Kidney (tissue), 14 donors: ENCODE results near the gene PPP1R12B. TPM values are rescaled to one million over a fixed set of nuclear protein-coding genes. Genes with fewer than 3 reads are reported as not detected.
"Not testable (repeated sequence)": the region's sequence is repeated elsewhere in the genome, so short reads cannot be mapped to it uniquely, and the experiment has no call there.

Source experiments
- DNase-seq, 5 donors: peaks; one replicate each; pipeline ENCODE4 v3.0.0-alpha.2; 2013 to 2020
- FAIRE-seq: peaks from 2 replicates; lab custom pipeline; 2012; peaks lifted over from hg19 to GRCh38; lab: Jason Lieb, UNC
- H3K27ac ChIP-seq, 2 donors: one replicate each; pipeline ENCODE4 v1.7.0; 2013; ENCODE audit warnings: low read depth in 2 of 2, low read length in 2 of 2, inconsistent platforms in 1 of 2
- H3K27me3 ChIP-seq: one replicate; pipeline ENCODE4 v1.7.1; 2013; ENCODE audit warnings: low read length, inconsistent platforms; ENCODE audit not compliant: control insufficient read depth, insufficient read depth
- H3K36me3 ChIP-seq, 3 donors: one replicate each; pipeline versions ENCODE4 v1.7.0 to v1.7.1; 2013; ENCODE audit warnings: low read length in 3 of 3, control low read depth in 1 of 3, inconsistent platforms in 1 of 3; ENCODE audit not compliant: insufficient read depth in 3 of 3, control insufficient read depth in 2 of 3
- H3K4me1 ChIP-seq, 3 donors: one replicate each; pipeline versions ENCODE4 v1.7.0 to v1.7.1; 2013; ENCODE audit warnings: low read length in 3 of 3, inconsistent platforms in 1 of 3, low read depth in 1 of 3; ENCODE audit not compliant: control insufficient read depth in 2 of 3, insufficient read depth in 2 of 3
- H3K4me3 ChIP-seq, 3 donors: one replicate each; pipeline versions ENCODE4 v1.7.0 to v1.8.1; 2013; ENCODE audit warnings: low read length in 3 of 3, control low read depth in 1 of 3, inconsistent platforms in 1 of 3
- H3K9ac ChIP-seq, 3 donors: one replicate each; pipeline versions ENCODE4 v1.7.0 to v1.7.1; 2013; ENCODE audit warnings: low read length in 3 of 3, control low read depth in 1 of 3, inconsistent platforms in 1 of 3
- H3K9me3 ChIP-seq, 3 donors: one replicate each; pipeline versions ENCODE4 v1.7.0 to v1.7.1; 2013; ENCODE audit warnings: low read length in 3 of 3, control low read depth in 1 of 3, inconsistent platforms in 1 of 3; ENCODE audit not compliant: control insufficient read depth in 2 of 3, insufficient read depth in 1 of 3
- CTCF ChIP-seq: IDR thresholded peaks from 3 replicates; pipeline ENCODE4 v1.5.1; 2012; ENCODE audit warnings: mild to moderate bottlenecking, moderate library complexity, borderline replicate concordance; ENCODE audit not compliant: insufficient read depth; ENCODE audit errors: extremely low read depth
- intact Hi-C: fragments of 100-400 bp; cut with DNase I; formaldehyde crosslinking; loops from one replicate; pipeline ENCODE4 v1.11.1; 2022
- polyA plus RNA-seq: library from polyadenylated mRNA; stranded (reverse); fragments of 350-450 nt; fragmentation: Illumina TruSeq; extraction: RNeasy Lipid Tissue Mini Kit (QIAGEN cat#74804); gene quantifications from one replicate; pipeline ENCODE4 v1.2.3, GENCODE V29; 2014; ENCODE audit warnings: low read depth, low replicate concordance; ENCODE audit not compliant: insufficient read depth
- total RNA-seq: library from RNA; stranded (reverse); fragmentation: NEBNext Ultra II Directional; extraction: Animal tissue kit (Norgen Biotek cat#: 25700); gene quantifications from one replicate; pipeline ENCODE4 v1.2.1, GENCODE V29; 2021
- donor health status: control.
- donor health status: control.
- donor health status: control.
- donor health status: control.
- donor health status: control.
- donor health status: DM: yes; HTN: yes; CAD: no.
- donor health status: Normal renal cell carcinoma (clear cell type).

Gene PPP1R12B
- total and polyA plus RNA-seq, 2 donors from 2014 or later: 5.7 to 40.0 TPM

DNA sequence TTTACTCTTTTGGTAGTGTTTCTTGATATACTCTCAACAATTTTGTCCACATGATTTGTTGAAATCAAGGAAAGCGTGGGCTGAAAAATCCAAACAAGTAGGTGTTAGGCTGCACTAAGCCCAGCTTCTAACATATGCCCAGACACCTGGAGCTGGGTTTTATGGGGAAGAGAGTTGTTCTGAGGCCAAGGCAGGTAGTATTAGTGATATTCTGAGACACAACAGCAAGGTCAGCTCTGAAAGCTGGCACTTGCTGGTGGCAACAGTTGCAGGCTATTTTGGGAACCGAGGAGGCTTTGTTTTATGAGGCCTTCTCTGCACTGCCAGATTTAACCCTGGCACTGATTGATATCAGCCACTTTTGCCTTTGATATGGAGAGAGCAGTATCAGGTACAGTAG, 61.8 kb downstream of the PPP1R12B start:
- intact Hi-C loops, H3K4me1 ChIP-seq, H3K27ac ChIP-seq, FAIRE-seq, H3K36me3 ChIP-seq, H3K9ac ChIP-seq, H3K4me3 ChIP-seq, DNase-seq, H3K9me3 ChIP-seq, H3K27me3 ChIP-seq: not testable (repeated sequence)

DNA sequence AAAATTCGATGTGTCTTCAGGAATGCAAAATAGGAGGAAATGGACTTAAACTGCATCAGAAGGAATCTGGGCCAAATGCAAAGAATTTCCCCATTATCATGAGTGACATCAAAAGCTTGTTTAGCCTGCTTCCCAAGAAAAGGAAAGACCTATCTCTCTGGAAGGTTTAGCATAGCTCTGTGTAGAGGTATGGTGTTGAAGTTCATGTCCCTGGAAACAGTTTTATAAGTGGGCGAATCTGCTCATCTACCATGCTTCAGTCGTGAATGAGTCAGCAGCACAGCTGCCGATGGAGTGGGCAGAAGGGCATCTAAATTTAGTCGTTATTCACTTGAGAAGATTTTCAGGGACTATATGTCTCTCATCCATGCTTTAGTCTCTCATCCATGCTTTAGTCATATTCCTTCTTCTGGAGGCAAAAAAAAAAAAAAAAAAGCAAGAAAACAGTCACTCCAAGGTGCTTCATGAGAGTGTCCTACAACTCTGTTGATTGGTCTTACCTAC, 62.4 kb downstream of the PPP1R12B start:
- H3K4me1 ChIP-seq, H3K4me3 ChIP-seq, FAIRE-seq, H3K9ac ChIP-seq, H3K27ac ChIP-seq, H3K36me3 ChIP-seq, H3K27me3 ChIP-seq, intact Hi-C loops, H3K9me3 ChIP-seq: not testable (repeated sequence)
- DNase-seq: peak in 1 of 5 donors; percentile 6

- Histone ChIP-seq H3K9me3 (no peaks in the 10 kb centered on the region), H3K36me3 (no peaks in the 10 kb centered on the region), H3K9ac (no peak overlapping the region), H3K4me3 (no peak overlapping the region), H3K4me1 (peaks cover 0 to 4% (median 2%) of the 10 kb centered on the region in 3 donors), H3K27ac (no peak overlapping the region), H3K27me3 (no peaks in the 10 kb centered on the region)
- intact Hi-C loops: no loop called here
- FAIRE-seq (no peak), DNase-seq (peak in 1 of 5 donors; percentile 1)
- TF ChIP-seq CTCF: no peak
Observed at GRCh38 chr1:202411422-202411821, 62.9 kb downstream of the PPP1R12B start.

DNA sequence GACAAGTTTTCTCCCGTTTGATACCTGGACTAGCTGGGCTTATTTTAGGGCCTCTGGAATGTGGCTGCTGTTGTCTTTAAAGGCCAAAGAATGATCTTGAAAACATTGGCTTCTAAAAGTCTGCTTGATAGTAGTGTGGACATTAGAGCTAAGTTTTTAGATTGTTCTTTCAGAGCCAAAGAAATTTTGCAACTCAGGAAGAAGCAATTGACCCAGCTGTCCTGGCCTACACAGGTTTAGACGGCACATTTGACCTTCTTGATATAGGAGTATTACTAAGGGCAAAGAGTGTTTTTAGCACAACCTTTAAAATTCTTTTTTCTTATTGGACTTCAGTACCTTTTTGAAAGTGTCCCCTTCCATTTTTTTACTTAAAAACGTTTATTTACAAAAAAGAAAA, 63.9 kb downstream of the PPP1R12B start:
- not testable (repeated sequence) for H3K27ac ChIP-seq

DNA sequence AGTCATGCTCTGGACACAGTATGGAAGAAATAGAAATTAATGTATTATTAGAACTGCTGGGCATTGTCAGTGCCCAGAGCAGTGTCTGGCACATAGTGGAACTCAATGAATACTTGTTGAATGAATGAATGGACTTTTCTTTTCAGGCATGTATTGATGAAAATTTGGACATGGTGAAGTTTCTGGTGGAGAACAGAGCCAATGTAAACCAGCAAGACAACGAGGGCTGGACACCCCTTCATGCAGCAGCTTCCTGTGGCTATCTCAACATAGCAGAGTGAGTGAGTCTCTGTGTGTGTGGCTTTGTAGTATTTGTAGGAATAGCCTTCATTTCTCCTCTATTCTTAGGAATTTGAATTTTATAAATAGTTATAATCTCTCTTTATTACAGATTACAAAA, 68.1 kb downstream of the PPP1R12B start:
- Histone ChIP-seq H3K27me3 (no peaks in the 10 kb centered on the region), H3K9ac (no peak overlapping the region), H3K9me3 (no peaks in the 10 kb centered on the region), H3K4me3 (no peak overlapping the region), H3K36me3 (no peaks in the 10 kb centered on the region), H3K27ac (no peak overlapping the region), H3K4me1 (no peaks in the 10 kb centered on the region)
- no peak for TF ChIP-seq CTCF
- intact Hi-C loops: no loop called here
- DNase-seq (no peak), FAIRE-seq (no peak)

More for the DNA sequence above, 63.9 kb downstream of the PPP1R12B start:
- H3K36me3 ChIP-seq, H3K9ac ChIP-seq, DNase-seq, intact Hi-C loops, H3K4me1 ChIP-seq, H3K9me3 ChIP-seq, FAIRE-seq, H3K27me3 ChIP-seq, H3K4me3 ChIP-seq: not testable (repeated sequence)

DNA sequence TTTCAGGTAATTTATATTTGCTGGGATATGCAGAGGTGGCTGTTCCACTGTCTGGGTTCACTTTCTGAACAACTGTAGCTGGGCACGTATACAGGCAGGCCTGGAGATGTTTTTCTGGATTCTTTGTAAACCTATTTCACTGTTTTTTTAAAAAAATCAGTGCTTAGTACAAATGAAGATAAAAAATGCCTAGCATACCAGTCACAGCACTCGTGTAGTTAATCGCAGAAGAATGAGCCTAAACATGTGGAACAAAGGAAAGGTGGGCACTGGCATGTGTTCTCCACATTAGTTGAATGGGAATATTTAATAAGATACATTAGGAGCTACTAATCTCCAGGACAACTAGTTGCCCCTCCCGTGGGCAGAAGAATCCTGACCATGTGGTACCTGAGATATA, 68.6 kb downstream of the PPP1R12B start:
- intact Hi-C loops, H3K9me3 ChIP-seq, H3K27me3 ChIP-seq, H3K27ac ChIP-seq, H3K4me1 ChIP-seq, H3K36me3 ChIP-seq, H3K9ac ChIP-seq, FAIRE-seq, H3K4me3 ChIP-seq, DNase-seq: not testable (repeated sequence)

- H3K27ac ChIP-seq, H3K9ac ChIP-seq, DNase-seq, H3K9me3 ChIP-seq, FAIRE-seq, H3K36me3 ChIP-seq, intact Hi-C loops, H3K4me1 ChIP-seq, H3K4me3 ChIP-seq, H3K27me3 ChIP-seq: not testable (repeated sequence)
Observed at GRCh38 chr1:202417762-202418201, 69.3 kb downstream of the PPP1R12B start.
